ENCODE results near the gene GDF11.

Gene GDF11

DNA sequence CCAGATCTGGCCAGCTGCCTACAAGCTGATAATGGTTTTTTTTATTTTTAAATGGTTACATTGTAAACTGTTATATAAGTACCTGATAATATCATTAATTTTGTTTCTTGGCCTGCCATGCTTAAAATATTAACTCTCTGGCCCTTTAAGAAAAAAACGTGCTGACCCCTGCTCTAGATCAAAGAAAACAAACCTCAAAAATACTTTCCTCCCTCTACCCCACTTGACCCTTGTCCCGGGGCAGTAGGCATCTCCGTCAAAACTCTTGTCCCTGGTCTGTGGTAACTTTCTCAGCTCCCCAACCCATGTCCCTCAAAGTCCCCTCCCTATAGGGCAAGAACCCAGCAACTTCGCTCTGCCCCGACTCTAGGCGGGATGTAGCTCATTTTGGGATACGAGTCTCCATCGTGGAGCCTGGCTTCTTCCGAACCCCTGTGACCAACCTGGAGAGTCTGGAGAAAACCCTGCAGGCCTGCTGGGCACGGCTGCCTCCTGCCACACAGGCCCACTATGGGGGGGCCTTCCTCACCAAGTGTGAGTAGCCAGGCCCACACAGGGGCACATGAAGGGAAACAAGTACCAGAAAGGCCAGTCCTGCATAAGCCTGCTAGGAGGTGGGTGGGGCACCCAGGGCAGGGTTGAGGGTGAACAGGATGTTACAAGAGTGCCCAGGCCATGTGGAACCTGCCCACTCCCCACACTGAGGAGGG lies 19.3 kb upstream of the GDF11 start:
- DNase-seq (ENCODE audit: low spot score) = no peak

DNA sequence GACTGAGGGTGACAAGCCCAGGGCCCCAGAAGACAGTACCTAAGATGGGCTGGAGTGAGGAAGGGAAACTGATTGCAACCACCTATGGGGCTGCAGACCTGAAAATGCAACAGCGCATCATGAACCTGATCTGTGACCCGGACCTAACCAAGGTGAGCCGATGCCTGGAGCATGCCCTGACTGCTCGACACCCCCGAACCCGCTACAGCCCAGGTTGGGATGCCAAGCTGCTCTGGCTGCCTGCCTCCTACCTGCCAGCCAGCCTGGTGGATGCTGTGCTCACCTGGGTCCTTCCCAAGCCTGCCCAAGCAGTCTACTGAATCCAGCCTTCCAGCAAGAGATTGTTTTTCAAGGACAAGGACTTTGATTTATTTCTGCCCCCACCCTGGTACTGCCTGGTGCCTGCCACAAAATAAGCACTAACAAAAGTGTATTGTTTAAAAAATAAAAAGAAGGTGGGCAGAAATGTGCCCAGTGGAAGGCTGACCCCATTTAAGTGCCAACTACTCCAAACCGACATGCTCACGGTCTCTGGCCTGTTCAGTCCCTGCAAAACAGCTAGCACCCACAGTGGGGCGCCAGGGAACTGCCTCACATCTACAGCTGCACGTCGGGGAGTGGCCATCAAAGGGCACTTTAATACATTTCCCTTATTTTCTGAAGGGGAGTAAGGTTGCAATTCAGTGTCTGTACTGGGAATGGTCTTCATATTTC lies 18.5 kb upstream of the GDF11 start:
- DNase-seq (ENCODE audit: low spot score) = no peak

- no peak for DNase-seq (ENCODE audit: low spot score)
These were observed 18.0 kb upstream of the GDF11 start for GRCh38 chr12:55724940-55725309.

- DNase-seq (ENCODE audit: low spot score) = no peak
These were observed 17.4 kb upstream of the GDF11 start for GRCh38 chr12:55725556-55725955.

DNA sequence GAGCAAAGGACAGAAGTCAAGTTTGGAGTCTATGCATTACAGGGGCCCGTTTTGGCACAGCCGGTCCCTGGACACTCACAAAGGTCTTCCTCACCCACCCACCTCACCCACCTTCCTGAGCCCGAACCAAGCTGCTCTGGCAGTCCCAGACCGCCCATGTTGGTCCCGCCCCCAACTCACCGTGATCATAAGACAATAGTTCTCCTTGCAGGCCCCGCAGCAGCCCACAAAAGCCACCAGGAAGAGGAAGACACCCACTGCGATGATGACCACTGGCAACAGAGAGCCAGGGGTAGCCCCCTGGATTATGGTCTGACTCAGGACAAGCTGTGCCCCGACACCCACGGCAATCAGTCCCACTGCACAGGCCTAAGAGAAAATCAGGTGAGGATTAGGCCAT lies 16.0 kb upstream of the GDF11 start:
- no peak for DNase-seq (ENCODE audit: low spot score)

GRCh38 chr12:55727643-55728185 lies 15.2 kb upstream of the GDF11 start:
- DNase-seq (ENCODE audit: low spot score) = no peak

DNA sequence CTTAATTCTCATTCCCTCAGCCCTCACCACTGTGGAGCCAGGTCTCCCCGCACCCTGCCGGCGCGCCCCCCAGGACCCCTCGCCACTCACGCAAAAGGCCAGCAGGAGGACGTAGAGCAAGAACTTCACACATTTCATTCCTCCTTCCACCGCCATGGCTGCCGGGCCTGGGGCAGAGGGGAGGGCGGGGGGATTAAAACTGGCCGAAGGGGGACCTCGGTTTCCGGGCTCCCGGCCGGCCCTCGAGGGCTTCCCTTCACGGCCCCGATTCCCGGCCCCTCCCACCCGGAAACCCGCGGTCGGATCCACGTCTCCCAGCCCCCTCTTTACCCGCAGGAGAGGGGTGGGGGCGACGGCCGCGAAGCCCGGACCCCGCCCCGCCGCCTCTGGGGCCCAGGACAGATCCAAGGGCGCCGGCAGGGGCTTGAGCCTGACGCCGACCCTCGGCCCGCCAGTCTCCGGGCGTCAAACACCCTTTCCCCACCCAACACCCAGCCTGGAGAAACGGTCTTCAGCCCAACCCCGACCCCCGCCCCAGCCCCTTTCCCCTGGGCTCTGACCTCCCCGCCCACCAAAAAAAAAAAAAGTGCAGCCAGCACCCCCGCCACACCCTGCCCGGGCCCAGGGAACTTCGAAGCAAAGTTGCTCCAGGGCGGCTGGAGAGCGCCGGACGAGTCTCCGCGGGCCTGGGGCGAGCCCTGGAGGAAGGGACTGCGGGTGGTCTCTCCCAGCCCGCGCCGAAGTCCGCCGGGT lies 14.6 kb upstream of the GDF11 start:
- DNase-seq (ENCODE audit: low spot score) = peak; percentile 75

GRCh38 chr12:55728939-55729818 lies 13.7 kb upstream of the GDF11 start, which contains the start of gene CD63:
Gene CD63 (minus strand): TSS chr12:55729009. CDS start chr12:55728341, 668 bp downstream.
- peak; percentile 95 for DNase-seq (ENCODE audit: low spot score)

GRCh38 chr12:55729819-55730818 lies 12.8 kb upstream of the GDF11 start:
- peak; percentile 77 for DNase-seq (ENCODE audit: low spot score)

DNA sequence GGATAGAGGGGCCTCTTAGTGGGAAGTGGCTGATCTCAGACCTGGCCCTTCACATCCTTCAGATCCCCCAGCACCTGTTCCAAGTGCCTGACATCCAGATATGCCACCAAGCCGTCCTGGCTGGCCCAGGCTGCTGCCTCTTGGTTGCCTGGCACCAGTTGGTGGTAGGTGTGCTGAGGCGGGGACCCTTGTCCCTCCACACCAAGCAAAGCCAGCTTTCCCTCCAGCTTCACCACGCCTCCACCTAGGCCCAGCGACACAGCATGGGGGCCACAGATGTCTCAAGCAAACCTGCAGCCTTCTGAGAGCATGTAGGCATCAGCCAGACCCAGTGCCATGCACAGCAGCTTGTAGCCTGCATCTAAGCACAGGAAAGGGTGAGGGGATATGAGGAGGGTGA lies 10.6 kb upstream of the GDF11 start:
- DNase-seq (ENCODE audit: low spot score) = no peak

DNA sequence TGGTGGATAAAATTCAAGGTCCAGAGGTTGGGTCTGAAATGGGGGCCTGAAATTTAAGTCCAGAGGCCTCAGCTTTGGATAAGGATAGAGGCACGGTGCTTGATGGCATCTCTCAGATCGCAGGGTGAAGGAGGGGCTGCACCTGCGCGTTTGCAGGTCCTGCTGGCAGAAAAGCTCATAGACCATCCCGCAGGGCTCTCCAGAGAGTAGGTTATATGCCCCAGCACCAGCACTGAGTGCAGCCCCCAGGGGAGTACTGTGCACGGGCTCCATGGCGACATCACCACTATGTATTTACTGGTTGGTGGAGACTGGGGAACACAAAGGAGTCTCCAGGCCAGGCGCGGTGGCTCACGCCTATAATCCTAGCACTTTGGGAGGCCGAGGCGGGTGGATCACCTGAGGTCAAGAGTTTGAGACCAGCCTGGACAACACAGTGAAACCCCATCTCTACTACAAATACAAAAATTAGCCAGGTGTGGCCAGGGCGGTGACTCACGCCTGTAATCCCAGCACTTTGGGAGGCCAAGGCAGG lies 9.8 kb upstream of the GDF11 start:
- no peak for DNase-seq (ENCODE audit: low spot score)

GRCh38 chr12:55733858-55734257 lies 9.1 kb upstream of the GDF11 start:
- DNase-seq (ENCODE audit: low spot score) = no peak

DNA sequence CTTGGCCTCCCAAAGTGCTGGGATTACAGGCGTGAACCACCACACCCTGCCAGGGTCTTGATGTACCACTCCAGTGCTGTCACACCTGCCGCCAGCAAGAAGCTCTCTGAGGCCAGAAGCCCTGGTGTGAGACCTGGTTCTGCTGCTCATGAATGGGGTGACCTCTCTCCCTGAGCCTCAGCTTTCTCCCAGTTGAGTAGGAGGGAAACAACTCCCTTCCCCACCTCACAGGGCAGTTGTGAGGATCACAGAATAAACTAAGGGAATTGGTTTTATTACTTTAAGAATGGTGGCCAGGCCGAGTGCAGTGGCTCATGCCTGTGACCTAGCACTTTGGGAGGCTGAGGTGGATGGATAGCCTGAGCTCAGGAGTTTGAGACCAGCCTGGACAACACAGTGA lies 8.3 kb upstream of the GDF11 start:
- DNase-seq (ENCODE audit: low spot score) = no peak

GRCh38 chr12:55736076-55736475 lies 6.8 kb upstream of the GDF11 start:
- no peak for DNase-seq (ENCODE audit: low spot score)

DNA sequence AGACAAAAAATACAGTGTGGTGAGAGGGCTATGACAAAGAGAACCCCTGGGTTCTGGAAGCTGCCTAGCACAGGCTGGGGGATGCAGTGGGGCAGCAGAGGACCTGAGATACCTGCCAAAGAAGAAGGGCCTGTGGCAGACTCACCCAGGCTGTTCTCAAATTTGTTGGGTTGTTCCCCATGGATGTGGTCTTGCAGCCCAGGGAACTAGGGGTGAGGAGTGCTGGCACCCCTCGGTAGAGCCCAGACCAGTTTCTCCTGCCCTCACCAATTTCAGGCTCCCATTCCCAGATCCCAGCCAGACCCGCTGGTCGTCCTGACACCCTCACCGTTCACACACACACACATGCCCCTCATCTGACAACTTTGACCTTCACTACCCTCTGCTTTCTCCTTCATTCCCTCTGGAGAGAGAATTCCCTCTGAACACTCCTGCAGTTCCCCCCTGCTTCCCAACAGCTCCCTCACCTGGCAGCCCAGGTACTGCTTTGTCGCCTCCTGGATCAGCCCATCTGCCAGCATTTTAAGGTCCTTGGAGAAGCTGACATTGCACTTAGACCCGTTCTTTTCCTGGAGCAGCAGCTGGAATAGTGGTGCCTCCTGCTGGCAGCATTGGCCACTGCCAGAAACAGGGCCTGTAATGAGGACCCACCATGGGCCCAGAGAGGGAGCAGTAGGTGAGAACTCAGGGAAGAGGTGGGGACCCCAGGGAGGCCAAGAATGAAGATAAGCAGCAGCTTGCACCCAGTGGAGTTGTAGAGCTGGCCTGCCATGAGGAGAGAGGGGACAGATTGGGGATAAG lies 5.9 kb upstream of the GDF11 start:
- DNase-seq (ENCODE audit: low spot score) = no peak

- no peak for DNase-seq (ENCODE audit: low spot score)
These were observed 5.3 kb upstream of the GDF11 start for GRCh38 chr12:55737581-55738122.

DNA sequence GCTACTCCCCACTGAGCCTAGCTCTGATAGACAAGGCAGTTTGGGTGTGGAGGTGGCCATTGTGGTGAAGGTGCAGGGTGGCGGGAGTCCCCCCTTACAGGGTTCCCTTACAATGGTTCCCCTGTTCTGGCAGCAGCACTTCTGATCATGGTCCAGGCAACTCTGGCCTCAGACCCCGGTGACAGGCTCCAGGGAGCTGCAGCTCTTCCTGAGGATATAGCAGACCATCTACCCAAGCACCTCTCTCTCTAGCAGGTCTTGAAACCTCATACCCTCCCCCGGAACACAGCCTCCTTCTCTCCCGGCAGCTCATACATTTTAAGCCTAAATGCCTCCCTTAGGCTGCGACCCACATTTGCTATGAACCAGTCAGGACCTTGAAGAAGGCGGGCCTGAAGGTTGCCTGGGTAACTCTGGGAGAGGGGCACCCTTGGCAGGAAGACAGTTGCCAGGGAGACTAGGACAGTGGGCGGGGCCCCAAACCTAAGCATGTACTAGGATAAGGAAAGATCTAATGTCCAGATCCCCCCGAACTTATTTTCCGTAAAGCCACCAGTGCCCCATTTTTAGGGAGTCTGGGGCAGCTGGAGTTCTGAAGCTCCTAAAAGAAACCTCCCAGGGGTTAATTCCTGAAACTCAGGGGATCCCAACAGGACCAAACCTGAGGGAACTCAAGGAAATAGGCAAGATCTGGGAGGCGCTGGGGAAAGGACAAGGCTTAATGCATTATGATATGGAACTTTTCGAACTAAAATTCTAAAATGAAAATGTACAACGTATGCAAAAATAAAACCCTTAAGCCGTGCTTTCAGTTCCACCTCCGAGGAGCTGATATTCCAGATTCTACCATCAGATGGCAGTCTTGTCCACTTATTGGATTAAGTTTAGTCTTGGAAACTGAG lies 4.5 kb upstream of the GDF11 start:
- peak; percentile 87 for DNase-seq (ENCODE audit: low spot score)

GRCh38 chr12:55739025-55739378 lies 3.9 kb upstream of the GDF11 start:
- DNase-seq (ENCODE audit: low spot score) = no peak

Data from putamen (tissue), 1 donor.